ENCODE measurements around the gene RAB27A. TPM values are rescaled to one million over a fixed set of nuclear protein-coding genes. Genes with fewer than 3 reads are reported as not detected.

The RAB27A gene
- total RNA-seq, 1 experiment from 2014 or later, result 8.7 TPM

GRCh38 chr15:55279100-55279745 lies 10.4 kb downstream of the RAB27A start:
- no TSS peak for BruUV-seq (replicated peaks)
- H3K27me3 Mint-ChIP-seq (ENCODE audit: insufficient read depth, unreplicated experiment), result no peaks in the 10 kb centered on the region
- H3K9me3 ChIP-seq, result no peaks in the 10 kb centered on the region

GRCh38 chr15:55277715-55278114 lies 11.9 kb downstream of the RAB27A start:
- H3K27ac Mint-ChIP-seq (ENCODE audit: unreplicated experiment), result no peak overlapping the region
- Histone ChIP-seq H3K4me1 (no peaks in the 10 kb centered on the region), H3K9me3 (no peaks in the 10 kb centered on the region), H3K27me3 (replicated peaks; ENCODE audit: control insufficient read depth, insufficient read depth, low read length) (no peaks in the 10 kb centered on the region), H3K4me3 (ENCODE audit: low read depth, low read length) (no peak overlapping the region), H3K36me3 (ENCODE audit: control insufficient read depth, insufficient read depth, low read length) (no peaks in the 10 kb centered on the region)
- H3K4me1 Mint-ChIP-seq (ENCODE audit: low read depth, unreplicated experiment), result no peaks in the 10 kb centered on the region
- DNase-seq, result no peak
- H3K27me3 Mint-ChIP-seq (ENCODE audit: insufficient read depth, unreplicated experiment), result no peaks in the 10 kb centered on the region
- no peak overlapping the region for H3K4me3 Mint-ChIP-seq (ENCODE audit: unreplicated experiment)
- H3K36me3 Mint-ChIP-seq (ENCODE audit: insufficient read depth, unreplicated experiment), result peaks cover 6% of the 10 kb centered on the region
- no peaks in the 10 kb centered on the region for H3K9me3 Mint-ChIP-seq (ENCODE audit: unreplicated experiment)
- ChIA-PET CTCF (no interaction called here), POLR2A (no interaction called here)
- no peak for TF ChIP-seq CTCF (IDR thresholded peaks at IDR 0.05; ENCODE audit: insufficient read depth in 1 of 2, low read depth in 1 of 2, low read length in 1 of 2, severe bottlenecking in 1 of 2, unreplicated experiment in 1 of 2)
- no TSS peak for BruUV-seq (replicated peaks)
- intact Hi-C loops (cut with micrococcal nuclease; ENCODE audit: unreplicated experiment), result no loop called here

More at GRCh38 chr15:55279100-55279745, 10.4 kb downstream of the RAB27A start:
- H3K9me3 Mint-ChIP-seq (ENCODE audit: unreplicated experiment), result no peaks in the 10 kb centered on the region
- ChIA-PET POLR2A (no interaction called here), CTCF (no interaction called here)
- Histone ChIP-seq H3K4me1 (no peaks in the 10 kb centered on the region), H3K27me3 (replicated peaks; ENCODE audit: control insufficient read depth, insufficient read depth, low read length) (no peaks in the 10 kb centered on the region), H3K4me3 (ENCODE audit: low read depth, low read length) (no peak overlapping the region), H3K36me3 (ENCODE audit: control insufficient read depth, insufficient read depth, low read length) (no peaks in the 10 kb centered on the region)
- H3K4me1 Mint-ChIP-seq (ENCODE audit: low read depth, unreplicated experiment), result no peaks in the 10 kb centered on the region
- H3K36me3 Mint-ChIP-seq (ENCODE audit: insufficient read depth, unreplicated experiment), result peaks cover 6% of the 10 kb centered on the region
- no peak overlapping the region for H3K27ac Mint-ChIP-seq (ENCODE audit: unreplicated experiment)
- H3K4me3 Mint-ChIP-seq (ENCODE audit: unreplicated experiment), result no peak overlapping the region
- DNase-seq, result no peak
- intact Hi-C loops (cut with micrococcal nuclease; ENCODE audit: unreplicated experiment), result no loop called here
- no peak for TF ChIP-seq CTCF (IDR thresholded peaks at IDR 0.05; ENCODE audit: insufficient read depth in 1 of 2, low read depth in 1 of 2, low read length in 1 of 2, severe bottlenecking in 1 of 2, unreplicated experiment in 1 of 2)

GRCh38 chr15:55277116-55277564 lies 12.5 kb downstream of the RAB27A start:
- Histone ChIP-seq H3K27me3 (replicated peaks; ENCODE audit: control insufficient read depth, insufficient read depth, low read length) (no peaks in the 10 kb centered on the region), H3K36me3 (ENCODE audit: control insufficient read depth, insufficient read depth, low read length) (no peaks in the 10 kb centered on the region), H3K4me3 (ENCODE audit: low read depth, low read length) (no peak overlapping the region), H3K9me3 (no peaks in the 10 kb centered on the region), H3K4me1 (no peaks in the 10 kb centered on the region)
- POLR2A ChIA-PET, result no interaction called here
- DNase-seq, result no peak
- H3K27me3 Mint-ChIP-seq (ENCODE audit: insufficient read depth, unreplicated experiment), result no peaks in the 10 kb centered on the region
- H3K9me3 Mint-ChIP-seq (ENCODE audit: unreplicated experiment), result no peaks in the 10 kb centered on the region
- no peak overlapping the region for H3K27ac Mint-ChIP-seq (ENCODE audit: unreplicated experiment)
- no peak for TF ChIP-seq CTCF (IDR thresholded peaks at IDR 0.05; ENCODE audit: insufficient read depth in 1 of 2, low read depth in 1 of 2, low read length in 1 of 2, severe bottlenecking in 1 of 2, unreplicated experiment in 1 of 2)
- no peaks in the 10 kb centered on the region for H3K4me1 Mint-ChIP-seq (ENCODE audit: low read depth, unreplicated experiment)
- no TSS peak for BruUV-seq (replicated peaks)
- intact Hi-C loops (cut with micrococcal nuclease; ENCODE audit: unreplicated experiment), result no loop called here
- CTCF ChIA-PET, result no interaction called here
- peaks cover 6% of the 10 kb centered on the region for H3K36me3 Mint-ChIP-seq (ENCODE audit: insufficient read depth, unreplicated experiment)
- no peak overlapping the region for H3K4me3 Mint-ChIP-seq (ENCODE audit: unreplicated experiment)
